Measurements from ENCODE around the gene ELOVL1.

Gene ELOVL1

GRCh38 chr1:43316738-43317520, 50.9 kb downstream of the ELOVL1 start:
- Histone ChIP-seq H3K9me2 (replicated peaks; ENCODE audit: control insufficient read depth, low read length) (no peaks in the 10 kb centered on the region), H3K27me3 (ENCODE audit: control insufficient read depth, low read length) (no peaks in the 10 kb centered on the region), H3F3A (ENCODE audit: control insufficient read depth, insufficient read depth) (no peaks in the 10 kb centered on the region), H3K4me3 (ENCODE audit: low read length) (no peak overlapping the region), H3K79me2 (ENCODE audit: control insufficient read depth, low read length) (no peaks in the 10 kb centered on the region), H3K27ac (ENCODE audit: low read depth, low read length) (no peak overlapping the region), H3K9me3 (ENCODE audit: control insufficient read depth, insufficient read depth, low read length) (no peaks in the 10 kb centered on the region), H3K36me3 (ENCODE audit: control insufficient read depth, low read length) (no peaks in the 10 kb centered on the region), H3K4me2 (ENCODE audit: low read length) (no peak overlapping the region), H4K20me1 (ENCODE audit: control insufficient read depth, insufficient read depth, low read depth, low read length) (no peaks in the 10 kb centered on the region), H3K4me1 (ENCODE audit: control insufficient read depth, low read length) (no peaks in the 10 kb centered on the region)
- no peak for TF ChIP-seq EZH2phosphoT487 (IDR thresholded peaks at IDR 0.05; ENCODE audit: borderline replicate concordance, low read length)
- TF ChIP-seq CTCF (IDR thresholded peaks at IDR 0.05; ENCODE audit: low read depth, low read length, poor library complexity, severe bottlenecking), result no peak

GRCh38 chr1:43315963-43316737, 51.7 kb downstream of the ELOVL1 start:
- H3K4me3 ChIP-seq (ENCODE audit: low read length), result no peak overlapping the region
- H3K79me2 ChIP-seq (ENCODE audit: control insufficient read depth, low read length), result no peaks in the 10 kb centered on the region
- no peaks in the 10 kb centered on the region for H3K9me3 ChIP-seq (ENCODE audit: control insufficient read depth, insufficient read depth, low read length)
- no peaks in the 10 kb centered on the region for H3K4me1 ChIP-seq (ENCODE audit: control insufficient read depth, low read length)
- TF ChIP-seq CTCF (IDR thresholded peaks at IDR 0.05; ENCODE audit: low read depth, low read length, poor library complexity, severe bottlenecking) (no peak), EZH2phosphoT487 (IDR thresholded peaks at IDR 0.05; ENCODE audit: borderline replicate concordance, low read length) (no peak)
- H4K20me1 ChIP-seq (ENCODE audit: control insufficient read depth, insufficient read depth, low read depth, low read length), result no peaks in the 10 kb centered on the region
- no peaks in the 10 kb centered on the region for H3K27me3 ChIP-seq (ENCODE audit: control insufficient read depth, low read length)
- H3K36me3 ChIP-seq (ENCODE audit: control insufficient read depth, low read length), result no peaks in the 10 kb centered on the region
- H3F3A ChIP-seq (ENCODE audit: control insufficient read depth, insufficient read depth), result no peaks in the 10 kb centered on the region
- no peak overlapping the region for H3K4me2 ChIP-seq (ENCODE audit: low read length)
- no peak overlapping the region for H3K27ac ChIP-seq (ENCODE audit: low read depth, low read length)
- H3K9me2 ChIP-seq (replicated peaks; ENCODE audit: control insufficient read depth, low read length), result no peaks in the 10 kb centered on the region

GRCh38 chr1:43315481-43315880, 52.3 kb downstream of the ELOVL1 start:
- no peaks in the 10 kb centered on the region for H3K27me3 ChIP-seq (ENCODE audit: control insufficient read depth, low read length)
- no peak overlapping the region for H3K27ac ChIP-seq (ENCODE audit: low read depth, low read length)
- no peaks in the 10 kb centered on the region for H3K9me2 ChIP-seq (replicated peaks; ENCODE audit: control insufficient read depth, low read length)
- H3K36me3 ChIP-seq (ENCODE audit: control insufficient read depth, low read length), result no peaks in the 10 kb centered on the region
- TF ChIP-seq EZH2phosphoT487 (IDR thresholded peaks at IDR 0.05; ENCODE audit: borderline replicate concordance, low read length) (no peak), CTCF (IDR thresholded peaks at IDR 0.05; ENCODE audit: low read depth, low read length, poor library complexity, severe bottlenecking) (no peak)
- H3K9me3 ChIP-seq (ENCODE audit: control insufficient read depth, insufficient read depth, low read length), result no peaks in the 10 kb centered on the region
- H3K4me3 ChIP-seq (ENCODE audit: low read length), result no peak overlapping the region
- H3K79me2 ChIP-seq (ENCODE audit: control insufficient read depth, low read length), result no peaks in the 10 kb centered on the region
- no peaks in the 10 kb centered on the region for H3F3A ChIP-seq (ENCODE audit: control insufficient read depth, insufficient read depth)
- no peaks in the 10 kb centered on the region for H4K20me1 ChIP-seq (ENCODE audit: control insufficient read depth, insufficient read depth, low read depth, low read length)
- H3K4me2 ChIP-seq (ENCODE audit: low read length), result no peak overlapping the region
- H3K4me1 ChIP-seq (ENCODE audit: control insufficient read depth, low read length), result no peaks in the 10 kb centered on the region
